Subcutaneous adipose tissue (tissue), 4 donors: ENCODE data around the gene ITPRIP. TPM values are rescaled to one million over a fixed set of nuclear protein-coding genes. Genes with fewer than 3 reads are reported as not detected.

Source experiments
- CTCF ChIP-seq: fragments of 450-650 bp; IDR thresholded peaks from one replicate; pipeline ENCODE4 v1.5.1; 2016; ENCODE audit warnings: low read depth, mild to moderate bottlenecking, control low read depth, antibody characterized with exemption, moderate library complexity
- total RNA-seq, 4 donors: library from RNA; depleted of rRNA; stranded (reverse); fragments of >200 nt; gene quantifications; one replicate each; pipeline ENCODE4 v1.1.0, GENCODE V29; 2016

The ITPRIP gene
- total RNA-seq, 4 donors from 2014 or later = 22.5 to 32.3 (median 30.9) TPM

GRCh38 chr10:104333728-104334373 lies 4.4 kb downstream of the ITPRIP start:
- TF ChIP-seq CTCF = no peak

- no peak for TF ChIP-seq CTCF
Measured at GRCh38 chr10:104333032-104333727, 5.1 kb downstream of the ITPRIP start.

- no peak for TF ChIP-seq CTCF
Measured at GRCh38 chr10:104332243-104333031, 5.8 kb downstream of the ITPRIP start.

- TF ChIP-seq CTCF = no peak
Measured at GRCh38 chr10:104331208-104331838, 6.9 kb downstream of the ITPRIP start.

- TF ChIP-seq CTCF = no peak
Measured at GRCh38 chr10:104330168-104331110, 7.8 kb downstream of the ITPRIP start.

- TF ChIP-seq CTCF = no peak
Measured at GRCh38 chr10:104329735-104330134, 8.5 kb downstream of the ITPRIP start.
